SK-N-SH (cell line): ENCODE data around the gene TM9SF2. TPM values are rescaled to one million over a fixed set of nuclear protein-coding genes. Genes with fewer than 3 reads are reported as not detected.

Experiments used
- CTCF ChIA-PET: fragments of 300-600, 350-600 bp; formaldehyde crosslinking; extraction: SDS; loops from one replicate; lab custom pipeline; 2021; lab: Yijun Ruan, JAX
- POLR2A ChIA-PET: fragments of 350-600 bp; sonication (Branson Sonifier 250); formaldehyde crosslinking; extraction: SDS; loops from one replicate; lab custom pipeline; 2020; ENCODE audit warnings: antibody characterized with exemption, inconsistent platforms; lab: Yijun Ruan, JAX
- DNase-seq: peaks from one replicate; pipeline ENCODE4 v3.0.0; 2012
- H2AFZ ChIP-seq: fragments of 200-600 bp; sonication (generic); 2 replicates; pipeline ENCODE4 v1.8.1; 2016; ENCODE audit warnings: antibody characterized with exemption, mild to moderate bottlenecking, low read depth
- H3F3A ChIP-seq: fragments of 200-600 bp; sonication (generic); replicated peaks from 2 replicates; pipeline ENCODE3; 2016; ENCODE audit warnings: antibody characterized with exemption, mild to moderate bottlenecking; ENCODE audit not compliant: insufficient read depth
- H3K27ac ChIP-seq, 2 experiments: fragments of 200-500 bp in 1 of 2; fragments of 200-600 bp in 1 of 2; sonication (Bioruptor generic) in 1 of 2; sonication (generic), shearing (Covaris generic) in 1 of 2; 2 replicates each; pipeline versions ENCODE4 v1.5.1 to v1.6.1; 2014 to 2016; ENCODE audit warnings: low read depth in 2 of 2, inconsistent platforms in 1 of 2, low read length in 1 of 2, mild to moderate bottlenecking in 1 of 2, mixed read lengths in 1 of 2
- H3K27me3 ChIP-seq: fragments of 200-600 bp; sonication (generic), shearing (Covaris generic); 2 replicates; pipeline ENCODE4 v1.6.1; 2016; ENCODE audit warnings: mixed run types; ENCODE audit not compliant: insufficient read depth
- H3K36me3 ChIP-seq, 2 experiments: fragments of 200-500 bp in 1 of 2; fragments of 200-600 bp in 1 of 2; sonication (Bioruptor generic) in 1 of 2; sonication (generic) in 1 of 2; replicated peaks in 1 of 2; 2 replicates each; pipeline versions ENCODE3 to v1.5.1; 2014 to 2016; ENCODE audit warnings: low read length in 1 of 2, mild to moderate bottlenecking in 1 of 2; ENCODE audit not compliant: insufficient read depth in 2 of 2, control insufficient read depth in 1 of 2
- H3K4me1 ChIP-seq, 2 experiments: fragments of 200-500 bp in 1 of 2; fragments of 200-600 bp in 1 of 2; sonication (Bioruptor generic) in 1 of 2; sonication (generic), shearing (Covaris generic) in 1 of 2; 2 replicates each; pipeline versions ENCODE4 v1.5.1 to v1.6.1; 2014 to 2016; ENCODE audit warnings: low read depth in 1 of 2, low read length in 1 of 2, mixed run types in 1 of 2; ENCODE audit not compliant: insufficient read depth in 2 of 2, control insufficient read depth in 1 of 2
- H3K4me2 ChIP-seq: fragments of 200-600 bp; sonication (generic), shearing (Covaris generic); 2 replicates; pipeline ENCODE4 v1.6.1; 2017; ENCODE audit warnings: mixed run types
- H3K4me3 ChIP-seq, 2 experiments: fragments of 200-500 bp in 1 of 2; fragments of 200-600 bp in 1 of 2; sonication (Bioruptor generic) in 1 of 2; sonication (generic), shearing (Covaris generic) in 1 of 2; 2 replicates each; pipeline versions ENCODE4 v1.5.1 to v1.8.1; 2014 to 2016; ENCODE audit warnings: low read depth in 2 of 2, inconsistent platforms in 1 of 2, low read length in 1 of 2, mild to moderate bottlenecking in 1 of 2, mixed read lengths in 1 of 2, moderate library complexity in 1 of 2
- H3K79me2 ChIP-seq: fragments of 200-600 bp; sonication (generic); 2 replicates; pipeline ENCODE4 v1.8.1; 2017; ENCODE audit warnings: mild to moderate bottlenecking; ENCODE audit not compliant: insufficient read depth
- H3K9ac ChIP-seq: fragments of 200-600 bp; sonication (generic); 2 replicates; pipeline ENCODE4 v1.6.1; 2017; ENCODE audit warnings: mixed run types
- H3K9me2 ChIP-seq: fragments of 200-600 bp; sonication (generic); 2 replicates; pipeline ENCODE4 v1.6.1; 2017; ENCODE audit warnings: mixed run types
- H3K9me3 ChIP-seq: fragments of 200-600 bp; sonication (generic); 2 replicates; pipeline ENCODE4 v1.6.1; 2017; ENCODE audit warnings: mixed run types, mild to moderate bottlenecking, moderate library complexity
- H4K20me1 ChIP-seq: fragments of 200-600 bp; sonication (generic); 2 replicates; pipeline ENCODE4 v1.6.1; 2017; ENCODE audit warnings: mild to moderate bottlenecking, mixed run types; ENCODE audit not compliant: insufficient read depth
- GABPA ChIP-seq: IDR thresholded peaks from 2 replicates; pipeline ENCODE4 v1.4.0; 2012; ENCODE audit warnings: low read depth, mild to moderate bottlenecking
- JUND ChIP-seq: IDR thresholded peaks from 2 replicates; pipeline ENCODE4 v1.4.0; 2012
- MEF2A ChIP-seq: IDR thresholded peaks from 2 replicates; pipeline ENCODE4 v1.4.0; 2012; ENCODE audit warnings: low read depth, borderline replicate concordance
- MXI1 ChIP-seq: IDR thresholded peaks from 2 replicates; pipeline ENCODE4 v1.6.1; 2012; ENCODE audit warnings: mild to moderate bottlenecking, low read depth, low read length, improper control_type of control experiment
- NRF1 ChIP-seq: IDR thresholded peaks from 2 replicates; pipeline ENCODE4 v1.6.1; 2012; ENCODE audit warnings: low read depth, mild to moderate bottlenecking, low read length
- POLR2AphosphoS5 ChIP-seq: IDR thresholded peaks from 2 replicates; pipeline ENCODE4 v1.6.1; 2012; ENCODE audit warnings: low read depth, low read length
- RAD21 ChIP-seq: IDR thresholded peaks from 2 replicates; pipeline ENCODE4 v1.6.1; 2012; ENCODE audit warnings: mild to moderate bottlenecking, low read length
- RCOR1 ChIP-seq: fragments of 150-350 bp; IDR thresholded peaks from 2 replicates; pipeline ENCODE4 v1.6.1; 2017; ENCODE audit warnings: antibody characterized with exemption, low read length
- SIN3A ChIP-seq: IDR thresholded peaks from 2 replicates; pipeline ENCODE4 v1.6.1; 2012; ENCODE audit warnings: low read depth, mild to moderate bottlenecking, low read length, moderate library complexity, borderline replicate concordance
- TEAD4 ChIP-seq: IDR thresholded peaks from 2 replicates; pipeline ENCODE4 v1.4.0; 2012; ENCODE audit warnings: mild to moderate bottlenecking, borderline replicate concordance; ENCODE audit not compliant: insufficient read depth
- WGBS: methylation state at CpG from one replicate; pipeline ENCODE4 v1.1.6; 2017; ENCODE audit warnings: low lambda C conversion rate; 5-methylcytosine and 5-hydroxymethylcytosine counted together
- polyA plus RNA-seq, 3 experiments: library from polyadenylated mRNA; depleted of rRNA; stranded (reverse); fragments of >200 nt; gene quantifications; 2 replicates each; pipeline ENCODE4 v1.2.3, GENCODE V29; 2012
- TF ChIP-seq, protein P1 (sequence below): fragments of 200-600 bp; sonication (generic); IDR thresholded peaks from 2 replicates; pipeline ENCODE4 v1.6.1; 2017; ENCODE audit warnings: antibody characterized with exemption, mild to moderate bottlenecking, moderate library complexity
- TF ChIP-seq, protein P2 (sequence below): IDR thresholded peaks from 2 replicates; pipeline ENCODE4 v1.4.0; 2012; ENCODE audit warnings: low read depth, borderline replicate concordance
- TF ChIP-seq, protein P3 (sequence below): IDR thresholded peaks from 2 replicates; pipeline ENCODE4 v1.4.0; 2012; ENCODE audit warnings: low read depth
- TF ChIP-seq, protein P4 (sequence below): IDR thresholded peaks from 2 replicates; pipeline ENCODE4; 2012
- TF ChIP-seq, protein P5 (sequence below): fragments of 150-350 bp; IDR thresholded peaks from 2 replicates; pipeline ENCODE4 v1.6.1; 2017; ENCODE audit warnings: antibody characterized with exemption, low read length, low read depth, borderline replicate concordance

The TM9SF2 gene
- polyA plus RNA-seq, 1 of the 3 experiments (the other 2 are of a cell fraction) = 49.8 TPM

DNA sequence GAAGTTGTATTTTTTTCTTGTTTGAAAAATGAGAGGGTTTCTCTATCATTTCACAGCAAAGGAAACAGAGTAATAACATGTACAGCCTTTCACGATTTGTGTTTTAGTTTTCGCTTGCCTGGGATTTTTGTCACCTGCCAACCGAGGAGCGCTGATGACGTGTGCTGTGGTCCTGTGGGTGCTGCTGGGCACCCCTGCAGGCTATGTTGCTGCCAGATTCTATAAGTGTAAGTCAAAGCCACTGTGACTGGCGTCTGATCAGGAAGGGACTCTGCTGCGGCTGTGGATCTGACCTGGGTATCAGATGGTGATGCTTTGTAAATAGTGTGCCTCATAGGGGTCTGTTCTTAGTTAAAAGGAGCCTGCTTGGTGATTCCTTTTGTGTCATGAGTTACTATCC is 45.6 kb downstream of the TM9SF2 start (continued):
- TF ChIP-seq, protein P1, sequence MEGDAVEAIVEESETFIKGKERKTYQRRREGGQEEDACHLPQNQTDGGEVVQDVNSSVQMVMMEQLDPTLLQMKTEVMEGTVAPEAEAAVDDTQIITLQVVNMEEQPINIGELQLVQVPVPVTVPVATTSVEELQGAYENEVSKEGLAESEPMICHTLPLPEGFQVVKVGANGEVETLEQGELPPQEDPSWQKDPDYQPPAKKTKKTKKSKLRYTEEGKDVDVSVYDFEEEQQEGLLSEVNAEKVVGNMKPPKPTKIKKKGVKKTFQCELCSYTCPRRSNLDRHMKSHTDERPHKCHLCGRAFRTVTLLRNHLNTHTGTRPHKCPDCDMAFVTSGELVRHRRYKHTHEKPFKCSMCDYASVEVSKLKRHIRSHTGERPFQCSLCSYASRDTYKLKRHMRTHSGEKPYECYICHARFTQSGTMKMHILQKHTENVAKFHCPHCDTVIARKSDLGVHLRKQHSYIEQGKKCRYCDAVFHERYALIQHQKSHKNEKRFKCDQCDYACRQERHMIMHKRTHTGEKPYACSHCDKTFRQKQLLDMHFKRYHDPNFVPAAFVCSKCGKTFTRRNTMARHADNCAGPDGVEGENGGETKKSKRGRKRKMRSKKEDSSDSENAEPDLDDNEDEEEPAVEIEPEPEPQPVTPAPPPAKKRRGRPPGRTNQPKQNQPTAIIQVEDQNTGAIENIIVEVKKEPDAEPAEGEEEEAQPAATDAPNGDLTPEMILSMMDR = no peak
- TF ChIP-seq, all 33 proteins: peak for 0

DNA sequence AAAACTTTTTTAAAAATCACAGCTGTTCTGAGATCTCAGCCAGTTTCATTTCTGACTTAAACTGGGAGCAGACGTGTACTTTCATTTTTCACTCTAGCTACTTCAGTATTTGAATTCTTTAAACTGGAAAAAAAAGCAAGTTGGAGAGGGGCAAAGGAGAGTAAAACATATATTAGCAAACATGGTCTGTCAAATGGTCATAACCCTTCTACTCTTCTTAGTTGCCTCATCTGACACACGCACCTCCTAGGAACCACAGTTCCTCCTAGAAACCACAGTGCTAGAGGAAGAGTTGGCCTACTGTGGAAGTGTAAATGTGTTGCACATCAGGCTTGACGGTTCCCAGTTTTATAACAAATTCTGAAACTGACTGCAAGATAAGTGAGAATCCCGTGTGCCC is 47.2 kb downstream of the TM9SF2 start:
- Histone ChIP-seq H3K36me3 (peaks cover 73 to 94% of the 10 kb centered on the region in 2 experiments), H3K79me2 (no peaks in the 10 kb centered on the region), H3K9me2 (no peaks in the 10 kb centered on the region), H3K9ac (no peak overlapping the region), H4K20me1 (no peaks in the 10 kb centered on the region), H3K27me3 (no peaks in the 10 kb centered on the region), H2AFZ (no peak overlapping the region), H3K27ac (no peak overlapping the region), H3K4me3 (no peak overlapping the region), H3F3A (no peaks in the 10 kb centered on the region), H3K4me2 (no peak overlapping the region), H3K9me3 (no peaks in the 10 kb centered on the region), H3K4me1 (no peaks in the 10 kb centered on the region; a peak in 1 of 4 replicates)
- WGBS = 99% methylated on average over 4 of the region's 4 CpGs
- no peak for DNase-seq
- TF ChIP-seq NRF1 (no peak), GABPA (no peak), TEAD4 (no peak), MEF2A (no peak), MXI1 (no peak)
- TF ChIP-seq, protein P2, sequence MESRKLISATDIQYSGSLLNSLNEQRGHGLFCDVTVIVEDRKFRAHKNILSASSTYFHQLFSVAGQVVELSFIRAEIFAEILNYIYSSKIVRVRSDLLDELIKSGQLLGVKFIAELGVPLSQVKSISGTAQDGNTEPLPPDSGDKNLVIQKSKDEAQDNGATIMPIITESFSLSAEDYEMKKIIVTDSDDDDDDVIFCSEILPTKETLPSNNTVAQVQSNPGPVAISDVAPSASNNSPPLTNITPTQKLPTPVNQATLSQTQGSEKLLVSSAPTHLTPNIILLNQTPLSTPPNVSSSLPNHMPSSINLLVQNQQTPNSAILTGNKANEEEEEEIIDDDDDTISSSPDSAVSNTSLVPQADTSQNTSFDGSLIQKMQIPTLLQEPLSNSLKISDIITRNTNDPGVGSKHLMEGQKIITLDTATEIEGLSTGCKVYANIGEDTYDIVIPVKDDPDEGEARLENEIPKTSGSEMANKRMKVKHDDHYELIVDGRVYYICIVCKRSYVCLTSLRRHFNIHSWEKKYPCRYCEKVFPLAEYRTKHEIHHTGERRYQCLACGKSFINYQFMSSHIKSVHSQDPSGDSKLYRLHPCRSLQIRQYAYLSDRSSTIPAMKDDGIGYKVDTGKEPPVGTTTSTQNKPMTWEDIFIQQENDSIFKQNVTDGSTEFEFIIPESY = no peak
- TF ChIP-seq, protein P3, sequence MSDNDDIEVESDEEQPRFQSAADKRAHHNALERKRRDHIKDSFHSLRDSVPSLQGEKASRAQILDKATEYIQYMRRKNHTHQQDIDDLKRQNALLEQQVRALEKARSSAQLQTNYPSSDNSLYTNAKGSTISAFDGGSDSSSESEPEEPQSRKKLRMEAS = no peak
- TF ChIP-seq, protein P4, sequence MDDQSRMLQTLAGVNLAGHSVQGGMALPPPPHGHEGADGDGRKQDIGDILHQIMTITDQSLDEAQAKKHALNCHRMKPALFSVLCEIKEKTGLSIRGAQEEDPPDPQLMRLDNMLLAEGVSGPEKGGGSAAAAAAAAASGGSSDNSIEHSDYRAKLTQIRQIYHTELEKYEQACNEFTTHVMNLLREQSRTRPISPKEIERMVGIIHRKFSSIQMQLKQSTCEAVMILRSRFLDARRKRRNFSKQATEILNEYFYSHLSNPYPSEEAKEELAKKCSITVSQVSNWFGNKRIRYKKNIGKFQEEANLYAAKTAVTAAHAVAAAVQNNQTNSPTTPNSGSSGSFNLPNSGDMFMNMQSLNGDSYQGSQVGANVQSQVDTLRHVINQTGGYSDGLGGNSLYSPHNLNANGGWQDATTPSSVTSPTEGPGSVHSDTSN = no peak
- CTCF ChIA-PET = no interaction called here
- POLR2A ChIA-PET = no interaction called here

DNA sequence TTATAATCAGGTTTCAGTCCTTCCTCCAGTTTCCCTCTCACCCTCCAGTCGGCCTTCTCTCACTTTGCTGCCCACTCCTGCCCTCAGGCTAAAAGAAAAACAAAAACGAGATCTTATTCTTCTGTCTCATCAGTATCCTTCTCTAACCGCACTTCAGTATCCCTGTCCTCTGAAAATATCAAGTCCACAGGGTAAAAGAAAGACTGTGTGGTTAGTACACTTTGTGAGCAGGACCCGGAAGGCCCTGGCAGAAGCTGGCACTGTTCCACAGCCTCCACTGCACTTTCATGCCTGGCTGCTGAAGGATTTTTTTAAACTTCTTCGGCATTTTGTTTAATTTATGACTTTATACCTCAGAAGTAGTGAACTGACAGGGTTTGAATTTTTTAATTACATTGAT is 51.8 kb downstream of the TM9SF2 start:
- Histone ChIP-seq H3K4me2 (no peak overlapping the region), H3K9me2 (no peaks in the 10 kb centered on the region), H3K9ac (no peak overlapping the region), H3K9me3 (no peaks in the 10 kb centered on the region), H2AFZ (no peak overlapping the region), H4K20me1 (no peaks in the 10 kb centered on the region), H3K4me3 (no peak overlapping the region), H3K79me2 (no peaks in the 10 kb centered on the region), H3F3A (no peaks in the 10 kb centered on the region), H3K36me3 (peaks cover 79 to 85% of the 10 kb centered on the region in 2 experiments), H3K27ac (no peak overlapping the region), H3K27me3 (no peaks in the 10 kb centered on the region)
- WGBS = 79% methylated on average over 5 of the region's 5 CpGs
- POLR2A ChIA-PET = no interaction called here
- CTCF ChIA-PET = interaction anchor here (1.7 kb wide), 1 partner anchor 18 kb away, joined by 3 read pairs; no protein-coding TSS in a partner anchor
- no peak for DNase-seq
- TF ChIP-seq TEAD4 (no peak), RCOR1 (no peak), JUND (no peak), RAD21 (no peak), POLR2AphosphoS5 (no peak), MEF2A (no peak), SIN3A (no peak)
- TF ChIP-seq, protein P5, sequence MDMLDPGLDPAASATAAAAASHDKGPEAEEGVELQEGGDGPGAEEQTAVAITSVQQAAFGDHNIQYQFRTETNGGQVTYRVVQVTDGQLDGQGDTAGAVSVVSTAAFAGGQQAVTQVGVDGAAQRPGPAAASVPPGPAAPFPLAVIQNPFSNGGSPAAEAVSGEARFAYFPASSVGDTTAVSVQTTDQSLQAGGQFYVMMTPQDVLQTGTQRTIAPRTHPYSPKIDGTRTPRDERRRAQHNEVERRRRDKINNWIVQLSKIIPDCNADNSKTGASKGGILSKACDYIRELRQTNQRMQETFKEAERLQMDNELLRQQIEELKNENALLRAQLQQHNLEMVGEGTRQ = no peak
- TF ChIP-seq, all 33 proteins: peak for 0
- no peaks in the 10 kb centered on the region; a peak in 1 of 4 replicates for H3K4me1 ChIP-seq
